Fibroblast of peridontal ligament (primary cell): Measurements from ENCODE around the gene MT1HL1.
"Not testable (repeated sequence)": the region's sequence is repeated elsewhere in the genome, so short reads cannot be mapped to it uniquely, and the experiment has no call there.

Source experiments
- DNase-seq: peaks from one replicate; pipeline ENCODE4 v3.0.0-alpha.2; 2010; ENCODE audit errors: extremely low read depth

Gene MT1HL1

GRCh38 chr1:237016626-237017025 lies 12.4 kb upstream of the MT1HL1 start:
- no peak for DNase-seq

- no peak for DNase-seq
These were observed 9.4 kb upstream of the MT1HL1 start for GRCh38 chr1:237013608-237014007.

GRCh38 chr1:237012788-237013383 lies 8.6 kb upstream of the MT1HL1 start:
- DNase-seq = no peak

- no peak for DNase-seq
These were observed 8.1 kb upstream of the MT1HL1 start for GRCh38 chr1:237012361-237012760.

GRCh38 chr1:237011432-237011831 lies 7.2 kb upstream of the MT1HL1 start:
- DNase-seq = no peak

- no peak for DNase-seq
These were observed 5.4 kb upstream of the MT1HL1 start for GRCh38 chr1:237009611-237010010.

- no peak for DNase-seq
These were observed 3.1 kb upstream of the MT1HL1 start for GRCh38 chr1:237007147-237007881.

GRCh38 chr1:237005674-237006073 lies 1.4 kb upstream of the MT1HL1 start:
- no peak for DNase-seq

GRCh38 chr1:237003516-237003915 lies 725 bp downstream of the MT1HL1 start:
- no peak for DNase-seq

- DNase-seq = no peak
These were observed 4.0 kb downstream of the MT1HL1 start for GRCh38 chr1:237000191-237000590.

GRCh38 chr1:236998546-236998945 lies 5.7 kb downstream of the MT1HL1 start:
- DNase-seq = no peak

- no peak for DNase-seq
These were observed 6.4 kb downstream of the MT1HL1 start for GRCh38 chr1:236997882-236998281.

- DNase-seq = no peak
These were observed 6.9 kb downstream of the MT1HL1 start for GRCh38 chr1:236997361-236997760.

GRCh38 chr1:236994450-236994849 lies 9.8 kb downstream of the MT1HL1 start:
- DNase-seq = no peak

GRCh38 chr1:236992449-236992848 lies 11.8 kb downstream of the MT1HL1 start:
- no peak for DNase-seq

- no peak for DNase-seq
These were observed 14.2 kb downstream of the MT1HL1 start for GRCh38 chr1:236990052-236990445.

GRCh38 chr1:236989290-236990051 lies 14.8 kb downstream of the MT1HL1 start:
- no peak for DNase-seq

GRCh38 chr1:236983818-236984217 lies 20.4 kb downstream of the MT1HL1 start:
- no peak for DNase-seq

- DNase-seq = no peak
These were observed 21.9 kb downstream of the MT1HL1 start for GRCh38 chr1:236982380-236982779.

GRCh38 chr1:236981431-236981830 lies 22.8 kb downstream of the MT1HL1 start:
- DNase-seq = not testable (repeated sequence)

- DNase-seq = no peak
These were observed 23.6 kb downstream of the MT1HL1 start for GRCh38 chr1:236980673-236981072.

GRCh38 chr1:236979149-236979900 lies 24.9 kb downstream of the MT1HL1 start:
- DNase-seq = no peak
